ENCODE data around the gene AKT3.

- TF ChIP-seq, protein P1, sequence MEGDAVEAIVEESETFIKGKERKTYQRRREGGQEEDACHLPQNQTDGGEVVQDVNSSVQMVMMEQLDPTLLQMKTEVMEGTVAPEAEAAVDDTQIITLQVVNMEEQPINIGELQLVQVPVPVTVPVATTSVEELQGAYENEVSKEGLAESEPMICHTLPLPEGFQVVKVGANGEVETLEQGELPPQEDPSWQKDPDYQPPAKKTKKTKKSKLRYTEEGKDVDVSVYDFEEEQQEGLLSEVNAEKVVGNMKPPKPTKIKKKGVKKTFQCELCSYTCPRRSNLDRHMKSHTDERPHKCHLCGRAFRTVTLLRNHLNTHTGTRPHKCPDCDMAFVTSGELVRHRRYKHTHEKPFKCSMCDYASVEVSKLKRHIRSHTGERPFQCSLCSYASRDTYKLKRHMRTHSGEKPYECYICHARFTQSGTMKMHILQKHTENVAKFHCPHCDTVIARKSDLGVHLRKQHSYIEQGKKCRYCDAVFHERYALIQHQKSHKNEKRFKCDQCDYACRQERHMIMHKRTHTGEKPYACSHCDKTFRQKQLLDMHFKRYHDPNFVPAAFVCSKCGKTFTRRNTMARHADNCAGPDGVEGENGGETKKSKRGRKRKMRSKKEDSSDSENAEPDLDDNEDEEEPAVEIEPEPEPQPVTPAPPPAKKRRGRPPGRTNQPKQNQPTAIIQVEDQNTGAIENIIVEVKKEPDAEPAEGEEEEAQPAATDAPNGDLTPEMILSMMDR (IDR thresholded peaks at IDR 0.05), result peak in 6 of 12 donors; percentile 7 to 32 (median 23)
- TF ChIP-seq POLR2A (IDR thresholded peaks at IDR 0.05), result no peak
Observed at GRCh38 chr1:243483071-243483771, 366.8 kb downstream of the AKT3 start.

Measured in heart left ventricle (tissue), 13 donors.